ENCODE data around the gene ORC6.
"Not testable (repeated sequence)": the region's sequence is repeated elsewhere in the genome, so short reads cannot be mapped to it uniquely, and the experiment has no call there.

DNA sequence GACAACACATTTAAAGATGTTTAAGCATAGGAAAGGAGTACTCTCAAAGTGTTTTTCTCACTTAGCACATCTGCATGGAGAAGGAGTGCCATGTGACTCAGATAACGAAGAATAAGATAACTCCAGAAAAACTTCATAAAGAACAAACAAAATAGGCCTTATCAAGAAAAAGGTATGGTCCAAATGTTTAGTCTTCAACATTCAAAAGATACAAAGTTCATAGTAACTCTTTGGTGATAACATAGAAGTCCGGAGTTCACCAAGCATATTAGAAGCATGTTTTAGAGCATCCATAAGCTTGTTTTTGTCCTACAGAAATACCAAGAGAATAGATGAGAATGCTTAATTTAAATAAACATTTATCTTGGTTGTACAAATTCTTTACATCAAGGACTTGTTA lies 7.6 kb upstream of the ORC6 start:
- TF ChIP-seq, protein P1, sequence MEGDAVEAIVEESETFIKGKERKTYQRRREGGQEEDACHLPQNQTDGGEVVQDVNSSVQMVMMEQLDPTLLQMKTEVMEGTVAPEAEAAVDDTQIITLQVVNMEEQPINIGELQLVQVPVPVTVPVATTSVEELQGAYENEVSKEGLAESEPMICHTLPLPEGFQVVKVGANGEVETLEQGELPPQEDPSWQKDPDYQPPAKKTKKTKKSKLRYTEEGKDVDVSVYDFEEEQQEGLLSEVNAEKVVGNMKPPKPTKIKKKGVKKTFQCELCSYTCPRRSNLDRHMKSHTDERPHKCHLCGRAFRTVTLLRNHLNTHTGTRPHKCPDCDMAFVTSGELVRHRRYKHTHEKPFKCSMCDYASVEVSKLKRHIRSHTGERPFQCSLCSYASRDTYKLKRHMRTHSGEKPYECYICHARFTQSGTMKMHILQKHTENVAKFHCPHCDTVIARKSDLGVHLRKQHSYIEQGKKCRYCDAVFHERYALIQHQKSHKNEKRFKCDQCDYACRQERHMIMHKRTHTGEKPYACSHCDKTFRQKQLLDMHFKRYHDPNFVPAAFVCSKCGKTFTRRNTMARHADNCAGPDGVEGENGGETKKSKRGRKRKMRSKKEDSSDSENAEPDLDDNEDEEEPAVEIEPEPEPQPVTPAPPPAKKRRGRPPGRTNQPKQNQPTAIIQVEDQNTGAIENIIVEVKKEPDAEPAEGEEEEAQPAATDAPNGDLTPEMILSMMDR (conservative IDR thresholded peaks at IDR 0.05), result not testable (repeated sequence)
- not testable (repeated sequence) for TF ChIP-seq EZH2 (IDR thresholded peaks at IDR 0.05; ENCODE audit: low read depth)
